Lung microvascular endothelial cell (primary cell): ENCODE data around the gene WDR11. TPM values are rescaled to one million over a fixed set of nuclear protein-coding genes. Genes with fewer than 3 reads are reported as not detected.

Source experiments
- DNase-seq, 2 donors: peaks; one replicate each; pipeline versions ENCODE4 v3.0.0 to v3.0.0-alpha.2; 2010; ENCODE audit warnings: low read depth in 2 of 2
- total RNA-seq: library from RNA; depleted of rRNA; stranded (reverse); fragments of >200 nt; gene quantifications from 2 replicates; pipeline ENCODE4 v1.2.1, GENCODE V29; 2014

Gene WDR11, protein sequence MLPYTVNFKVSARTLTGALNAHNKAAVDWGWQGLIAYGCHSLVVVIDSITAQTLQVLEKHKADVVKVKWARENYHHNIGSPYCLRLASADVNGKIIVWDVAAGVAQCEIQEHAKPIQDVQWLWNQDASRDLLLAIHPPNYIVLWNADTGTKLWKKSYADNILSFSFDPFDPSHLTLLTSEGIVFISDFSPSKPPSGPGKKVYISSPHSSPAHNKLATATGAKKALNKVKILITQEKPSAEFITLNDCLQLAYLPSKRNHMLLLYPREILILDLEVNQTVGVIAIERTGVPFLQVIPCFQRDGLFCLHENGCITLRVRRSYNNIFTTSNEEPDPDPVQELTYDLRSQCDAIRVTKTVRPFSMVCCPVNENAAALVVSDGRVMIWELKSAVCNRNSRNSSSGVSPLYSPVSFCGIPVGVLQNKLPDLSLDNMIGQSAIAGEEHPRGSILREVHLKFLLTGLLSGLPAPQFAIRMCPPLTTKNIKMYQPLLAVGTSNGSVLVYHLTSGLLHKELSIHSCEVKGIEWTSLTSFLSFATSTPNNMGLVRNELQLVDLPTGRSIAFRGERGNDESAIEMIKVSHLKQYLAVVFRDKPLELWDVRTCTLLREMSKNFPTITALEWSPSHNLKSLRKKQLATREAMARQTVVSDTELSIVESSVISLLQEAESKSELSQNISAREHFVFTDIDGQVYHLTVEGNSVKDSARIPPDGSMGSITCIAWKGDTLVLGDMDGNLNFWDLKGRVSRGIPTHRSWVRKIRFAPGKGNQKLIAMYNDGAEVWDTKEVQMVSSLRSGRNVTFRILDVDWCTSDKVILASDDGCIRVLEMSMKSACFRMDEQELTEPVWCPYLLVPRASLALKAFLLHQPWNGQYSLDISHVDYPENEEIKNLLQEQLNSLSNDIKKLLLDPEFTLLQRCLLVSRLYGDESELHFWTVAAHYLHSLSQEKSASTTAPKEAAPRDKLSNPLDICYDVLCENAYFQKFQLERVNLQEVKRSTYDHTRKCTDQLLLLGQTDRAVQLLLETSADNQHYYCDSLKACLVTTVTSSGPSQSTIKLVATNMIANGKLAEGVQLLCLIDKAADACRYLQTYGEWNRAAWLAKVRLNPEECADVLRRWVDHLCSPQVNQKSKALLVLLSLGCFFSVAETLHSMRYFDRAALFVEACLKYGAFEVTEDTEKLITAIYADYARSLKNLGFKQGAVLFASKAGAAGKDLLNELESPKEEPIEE
- total RNA-seq: 58.0 and 80.6 TPM in 2 replicates

- peak; percentile 92 to 93 for DNase-seq
Observed at GRCh38 chr10:120850911-120851865, at the start of gene WDR11. WDR11 (plus strand) TSS chr10:120851362; CDS start chr10:120851421, 59 bp downstream.

DNA sequence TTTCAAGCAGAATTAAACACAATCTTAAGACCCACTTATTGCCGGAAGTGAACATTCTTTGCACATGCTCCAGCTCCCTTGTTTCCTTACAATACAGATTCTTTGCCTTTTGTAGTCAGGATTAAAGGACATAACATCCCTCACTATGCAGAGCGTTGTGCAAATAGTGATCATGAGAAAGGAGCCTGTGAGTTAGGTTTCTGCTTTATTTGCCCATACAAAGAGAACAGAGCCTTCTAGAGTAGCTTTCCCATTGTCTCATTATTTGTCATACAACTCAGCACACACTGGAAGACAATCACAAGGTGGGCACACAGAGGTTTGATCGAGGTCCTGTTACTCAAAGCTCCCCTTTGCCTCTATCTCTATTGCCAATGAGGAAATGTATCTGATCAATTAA lies 48.2 kb upstream of the WDR11 start:
- no peak for DNase-seq

- no peak for DNase-seq
Observed at GRCh38 chr10:120803972-120804371, 47.2 kb upstream of the WDR11 start.

DNA sequence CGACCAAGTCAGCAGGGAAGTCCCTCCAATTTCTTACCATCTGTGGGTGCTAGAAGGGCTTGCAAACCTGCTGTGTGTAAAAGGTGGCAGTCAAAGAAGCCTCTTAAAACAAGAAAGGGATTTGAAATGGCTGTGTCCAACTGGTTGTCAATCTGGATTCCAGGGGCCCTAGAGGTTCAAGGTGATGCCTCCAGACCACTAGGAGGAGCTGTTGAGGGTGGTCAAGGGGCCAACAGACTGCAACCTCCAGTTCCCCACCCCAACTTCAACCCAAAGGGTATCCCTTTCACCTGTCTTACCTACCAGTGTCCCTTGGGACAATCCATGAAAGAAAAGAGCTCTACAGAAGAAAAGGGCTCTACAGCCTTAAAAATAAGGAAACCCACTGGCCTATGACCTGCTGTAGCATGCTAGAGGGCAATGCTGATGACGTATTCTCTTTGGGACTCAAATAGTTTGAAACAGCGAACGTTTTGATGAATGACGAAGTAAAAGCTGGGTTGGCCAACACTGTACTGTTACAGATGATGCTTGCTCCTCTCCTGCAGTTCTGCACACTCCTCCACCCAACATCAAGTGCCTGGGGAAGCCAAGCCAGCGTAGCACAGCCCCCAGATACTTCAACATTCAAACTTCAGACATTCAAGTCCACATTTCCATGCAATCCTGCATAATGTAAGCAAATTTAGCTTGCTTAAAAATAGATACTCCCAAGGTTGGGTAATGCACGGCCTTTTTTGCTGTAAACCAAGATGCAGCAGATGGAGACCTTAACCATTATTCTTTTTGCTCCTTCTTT lies 45.9 kb upstream of the WDR11 start:
- DNase-seq: no peak

- no peak for DNase-seq
Observed at GRCh38 chr10:120806081-120806480, 45.1 kb upstream of the WDR11 start.

DNA sequence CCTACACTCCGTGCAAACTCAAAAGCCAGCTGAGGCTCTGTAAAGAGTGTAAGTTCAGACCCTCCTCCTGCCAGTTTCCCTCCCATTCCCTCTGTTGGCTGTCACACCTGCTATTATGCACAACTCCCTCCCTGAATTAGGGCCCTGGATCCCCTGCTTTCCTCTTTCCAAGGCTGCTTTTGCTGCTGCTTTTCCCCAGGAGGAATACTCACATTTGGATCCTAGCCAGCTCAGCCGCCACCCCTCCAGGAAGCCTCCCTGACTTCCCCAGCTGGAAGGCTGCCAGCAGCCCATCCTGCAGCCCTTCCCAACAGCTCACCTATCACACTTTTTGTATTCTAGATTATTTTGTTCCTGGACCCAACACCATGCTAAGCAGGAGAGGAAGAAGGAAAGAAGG lies 40.9 kb upstream of the WDR11 start:
- DNase-seq: peak in 1 of 2 donors; percentile 5

DNA sequence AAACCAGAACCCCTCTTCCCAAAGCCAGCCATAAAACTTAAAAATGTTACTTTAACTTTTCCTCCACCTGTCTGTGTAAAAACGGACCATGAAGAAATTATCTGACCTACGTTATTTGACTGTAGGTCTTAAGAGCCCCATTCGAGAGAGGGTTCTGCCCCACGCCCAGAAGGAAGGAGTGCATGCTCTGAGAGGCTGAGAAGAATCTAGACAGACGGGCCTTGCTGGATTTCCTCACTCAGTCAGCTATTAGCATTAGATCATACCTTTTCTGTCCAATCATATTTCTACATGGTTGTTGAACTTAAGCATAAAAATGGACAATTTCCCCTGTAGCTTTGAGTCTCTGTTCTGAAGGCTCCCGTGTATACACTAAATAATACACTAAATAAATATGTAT lies 38.1 kb upstream of the WDR11 start:
- no peak for DNase-seq

GRCh38 chr10:120818301-120818700 lies 32.9 kb upstream of the WDR11 start:
- DNase-seq: no peak

GRCh38 chr10:120819366-120819765 lies 31.8 kb upstream of the WDR11 start:
- no peak for DNase-seq

DNA sequence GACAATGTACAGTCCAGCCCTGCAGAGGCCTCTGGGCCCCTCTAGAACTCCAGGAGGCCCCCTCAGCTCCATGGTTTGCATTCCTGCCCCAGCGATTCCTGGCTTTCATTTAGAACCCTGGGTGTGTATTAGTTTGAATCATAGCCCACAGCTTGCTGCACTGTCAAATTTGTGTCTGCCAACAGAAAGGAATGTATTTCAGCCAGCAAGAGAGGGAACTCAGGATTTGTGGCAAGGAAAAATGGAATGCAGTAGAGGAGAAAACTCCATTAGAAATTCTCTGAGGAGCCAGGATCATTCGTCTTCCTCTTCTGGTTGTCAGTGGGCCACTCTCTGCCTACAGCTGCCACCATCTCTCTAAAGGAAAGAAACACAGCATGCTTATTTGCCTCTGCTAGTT lies 27.9 kb upstream of the WDR11 start:
- DNase-seq: no peak

DNA sequence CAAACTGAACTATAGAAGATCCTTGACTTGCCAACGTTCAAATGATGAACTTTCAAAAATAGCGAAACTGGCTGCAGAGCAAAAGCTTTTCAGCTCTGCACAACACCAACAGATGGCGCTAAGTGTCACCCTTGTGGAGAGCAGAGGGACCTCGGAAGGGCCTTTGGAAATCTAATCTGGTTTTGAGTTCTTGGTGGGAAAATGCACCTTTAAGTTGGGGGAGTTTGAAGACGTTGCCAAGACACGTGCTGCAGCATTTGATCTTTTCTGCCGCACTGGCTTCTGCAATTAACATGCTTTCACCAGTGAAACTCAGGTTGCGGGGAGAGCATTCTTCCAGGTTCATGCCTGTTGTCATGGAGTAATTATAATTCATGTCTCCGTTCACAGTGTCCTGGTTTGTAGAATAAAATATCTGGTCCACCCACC lies 26.3 kb upstream of the WDR11 start:
- DNase-seq: peak; percentile 10 to 16

DNA sequence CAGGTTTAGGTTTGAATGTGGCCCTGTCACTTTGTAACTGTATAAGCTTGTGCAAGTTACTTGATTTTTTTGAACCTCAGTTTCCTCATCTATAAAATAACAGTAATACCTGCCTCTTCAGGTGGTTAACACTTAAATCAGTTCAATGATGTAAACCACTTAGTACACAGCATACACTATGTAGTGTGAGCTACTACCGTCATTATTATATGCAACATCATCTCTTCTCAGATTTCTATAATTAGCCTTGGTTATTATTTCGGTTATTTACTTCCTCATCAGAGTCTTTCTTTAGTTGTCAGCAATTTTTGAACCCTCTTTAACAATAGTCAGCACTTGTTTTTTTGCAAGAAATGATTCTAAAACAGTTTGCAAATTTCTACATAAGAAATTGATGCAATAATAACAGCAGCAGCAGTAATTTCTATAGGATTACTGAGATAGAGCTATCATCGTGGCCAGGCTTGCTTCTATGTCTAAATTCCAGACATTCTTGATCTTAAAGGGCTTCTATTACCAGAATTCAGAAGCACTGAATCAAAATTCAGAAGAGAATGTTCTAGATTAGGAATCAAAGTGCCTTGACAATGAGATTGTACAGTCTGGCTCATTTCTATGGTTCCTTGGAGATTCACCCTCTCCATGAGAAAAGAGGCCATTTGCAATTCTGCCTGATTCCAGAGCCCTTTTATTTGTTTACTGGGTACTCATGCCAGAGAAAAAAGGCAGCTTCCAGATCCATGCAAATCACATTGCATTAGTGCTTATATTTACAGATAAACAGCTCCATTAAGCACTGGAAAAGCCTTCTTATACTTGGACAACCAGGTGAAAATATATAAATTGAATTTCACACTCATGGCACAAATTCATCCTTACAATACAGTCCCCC lies 25.0 kb upstream of the WDR11 start:
- no peak for DNase-seq

- DNase-seq: no peak
Observed at GRCh38 chr10:120827251-120827875, 23.8 kb upstream of the WDR11 start.

- DNase-seq: no peak
Observed at GRCh38 chr10:120828763-120829319, 22.3 kb upstream of the WDR11 start.

DNA sequence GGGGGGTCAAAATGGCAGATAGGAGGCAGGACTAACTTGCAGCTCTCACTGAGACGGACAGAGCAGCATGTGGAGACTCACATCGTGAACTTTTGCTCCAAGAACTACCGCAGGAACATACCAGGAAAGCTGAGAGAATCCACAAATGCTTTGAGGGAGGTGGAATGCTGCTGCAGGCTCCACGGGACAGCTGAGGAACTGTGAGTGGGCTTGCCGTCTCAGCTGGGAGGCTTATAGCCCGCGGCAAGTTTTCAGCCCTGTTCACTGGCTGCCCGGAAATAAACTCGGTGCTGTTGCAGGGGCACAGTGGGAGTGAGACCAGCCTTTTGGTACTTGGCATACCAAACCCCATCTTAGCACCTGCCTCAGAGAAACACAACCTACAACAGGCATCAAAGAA lies 19.1 kb upstream of the WDR11 start:
- no peak for DNase-seq

DNA sequence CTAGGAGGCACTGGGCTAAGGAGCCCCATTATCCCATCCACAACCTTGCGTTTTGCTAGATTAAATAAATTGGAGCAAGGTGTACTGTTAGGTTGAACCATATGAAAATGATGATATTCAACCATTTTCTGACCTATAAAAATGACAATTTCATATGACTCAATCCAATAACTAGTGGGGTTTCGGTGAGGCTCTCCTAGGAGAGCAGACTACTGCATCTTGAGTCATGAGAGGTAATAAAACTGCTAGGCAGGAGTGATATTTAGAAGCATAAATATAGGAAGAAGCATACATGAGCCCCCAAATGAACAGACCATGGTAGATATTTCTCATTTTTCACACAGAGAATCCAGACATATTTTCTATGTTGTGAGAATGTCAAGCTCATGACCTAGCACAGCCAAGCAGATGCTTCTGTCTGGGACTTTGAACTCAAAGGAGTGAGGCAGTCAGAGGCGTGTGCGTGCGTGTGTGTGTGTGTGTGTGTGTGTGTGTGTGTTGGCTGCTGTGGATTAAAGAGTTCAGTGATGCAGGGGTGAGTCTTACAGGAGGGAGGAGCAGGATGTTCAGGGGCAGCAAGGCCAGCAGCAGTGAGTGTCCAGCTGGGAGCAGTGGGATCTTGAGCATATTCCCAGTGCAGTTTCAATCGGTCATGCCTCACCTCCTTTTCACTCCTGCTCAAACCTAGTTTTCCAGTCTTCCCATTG lies 17.8 kb upstream of the WDR11 start:
- DNase-seq: no peak

- no peak for DNase-seq
Observed at GRCh38 chr10:120835603-120836002, 15.6 kb upstream of the WDR11 start.
